ENCODE data around the gene MINK1. TPM values are rescaled to one million over a fixed set of nuclear protein-coding genes. Genes with fewer than 3 reads are reported as not detected.
"Not testable (repeated sequence)": the region's sequence is repeated elsewhere in the genome, so short reads cannot be mapped to it uniquely, and the experiment has no call there.

Gene MINK1
- total and polyA plus RNA-seq, 8 donors, result 53.5 to 85.4 (median 68.8) TPM

DNA sequence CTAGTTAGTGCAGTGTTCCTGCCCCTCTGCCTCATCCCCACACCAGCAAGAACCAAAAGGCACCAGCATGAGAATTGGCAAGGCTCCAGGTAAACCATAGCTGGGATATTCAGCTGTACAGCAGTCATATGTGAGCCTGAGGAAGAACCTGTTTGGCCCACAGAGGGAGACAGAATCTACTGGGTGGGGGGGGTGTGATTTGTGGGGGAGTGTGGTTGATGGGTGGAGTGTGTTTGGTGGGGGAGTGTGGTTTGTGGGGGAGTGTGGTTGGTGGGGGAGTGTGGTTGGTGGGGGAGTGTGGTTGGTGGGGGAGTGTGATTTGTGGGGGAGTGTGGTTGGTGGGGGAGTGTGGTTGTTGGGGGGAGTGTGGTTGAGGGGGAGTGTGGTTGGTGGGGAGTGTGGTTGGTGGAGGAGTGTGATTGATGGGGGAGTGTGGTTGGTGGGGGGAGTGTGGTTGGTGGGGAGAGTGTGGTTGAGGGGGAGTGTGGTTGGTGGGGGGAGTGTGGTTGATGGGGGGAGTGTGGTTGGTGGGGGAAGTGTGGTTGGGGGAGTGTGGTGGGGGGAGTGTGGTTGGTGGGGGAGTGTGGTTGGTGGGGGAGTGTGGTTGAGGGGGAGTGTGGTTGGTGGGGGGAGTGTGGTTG is 19.5 kb downstream of the MINK1 start:
- Histone ChIP-seq H3K27ac (no peak overlapping the region), H3K27me3 (no peaks in the 10 kb centered on the region), H3K36me3 (no peaks in the 10 kb centered on the region), H3K9me3 (no peaks in the 10 kb centered on the region), H3K4me3 (no peak overlapping the region), H3K4me1 (peaks cover 15 to 67% of the 10 kb centered on the region in 2 donors)
- TF ChIP-seq, protein P1, sequence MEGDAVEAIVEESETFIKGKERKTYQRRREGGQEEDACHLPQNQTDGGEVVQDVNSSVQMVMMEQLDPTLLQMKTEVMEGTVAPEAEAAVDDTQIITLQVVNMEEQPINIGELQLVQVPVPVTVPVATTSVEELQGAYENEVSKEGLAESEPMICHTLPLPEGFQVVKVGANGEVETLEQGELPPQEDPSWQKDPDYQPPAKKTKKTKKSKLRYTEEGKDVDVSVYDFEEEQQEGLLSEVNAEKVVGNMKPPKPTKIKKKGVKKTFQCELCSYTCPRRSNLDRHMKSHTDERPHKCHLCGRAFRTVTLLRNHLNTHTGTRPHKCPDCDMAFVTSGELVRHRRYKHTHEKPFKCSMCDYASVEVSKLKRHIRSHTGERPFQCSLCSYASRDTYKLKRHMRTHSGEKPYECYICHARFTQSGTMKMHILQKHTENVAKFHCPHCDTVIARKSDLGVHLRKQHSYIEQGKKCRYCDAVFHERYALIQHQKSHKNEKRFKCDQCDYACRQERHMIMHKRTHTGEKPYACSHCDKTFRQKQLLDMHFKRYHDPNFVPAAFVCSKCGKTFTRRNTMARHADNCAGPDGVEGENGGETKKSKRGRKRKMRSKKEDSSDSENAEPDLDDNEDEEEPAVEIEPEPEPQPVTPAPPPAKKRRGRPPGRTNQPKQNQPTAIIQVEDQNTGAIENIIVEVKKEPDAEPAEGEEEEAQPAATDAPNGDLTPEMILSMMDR (IDR thresholded peaks at IDR 0.05), result no peak
- intact Hi-C loops (cut with DNase I), result no loop called here
- ATAC-seq (no peak), DNase-seq (no peak)

DNA sequence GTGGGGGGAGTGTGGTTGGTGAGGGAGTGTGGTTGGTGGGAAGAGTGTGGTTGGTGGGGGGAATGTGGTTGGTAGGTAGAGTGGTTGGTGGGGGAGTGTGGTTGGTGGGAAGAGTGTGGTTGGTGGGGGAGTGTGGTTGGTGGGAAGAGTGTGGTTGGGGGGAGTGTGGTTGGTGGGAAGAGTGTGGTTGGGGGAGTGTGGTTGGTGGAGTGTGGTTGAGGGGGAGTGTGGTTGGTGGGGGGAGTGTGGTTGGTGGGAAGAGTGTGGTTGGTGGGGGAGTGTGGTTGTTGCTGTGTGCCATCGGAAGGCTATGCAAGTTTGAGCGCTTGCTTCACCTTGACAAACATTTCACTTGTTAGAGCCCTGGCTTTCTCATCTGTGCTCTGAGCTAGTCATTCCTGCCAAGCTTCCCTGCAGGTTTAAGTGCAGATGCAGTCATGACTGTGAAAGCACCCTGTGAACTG is 20.1 kb downstream of the MINK1 start:
- DNase-seq (no peak), ATAC-seq (no peak)
- H3K36me3 ChIP-seq, result no peaks in the 10 kb centered on the region
- H3K27me3 ChIP-seq, result no peaks in the 10 kb centered on the region
- intact Hi-C loops (cut with DNase I), result no loop called here
- H3K27ac ChIP-seq, result peak overlapping the region in 1 of 2 donors; percentile 53
- no peaks in the 10 kb centered on the region for H3K9me3 ChIP-seq
- H3K4me1 ChIP-seq, result peaks cover 15 to 67% of the 10 kb centered on the region in 2 donors
- H3K4me3 ChIP-seq, result no peak overlapping the region
- TF ChIP-seq, protein P1 (IDR thresholded peaks at IDR 0.05), result no peak

DNA sequence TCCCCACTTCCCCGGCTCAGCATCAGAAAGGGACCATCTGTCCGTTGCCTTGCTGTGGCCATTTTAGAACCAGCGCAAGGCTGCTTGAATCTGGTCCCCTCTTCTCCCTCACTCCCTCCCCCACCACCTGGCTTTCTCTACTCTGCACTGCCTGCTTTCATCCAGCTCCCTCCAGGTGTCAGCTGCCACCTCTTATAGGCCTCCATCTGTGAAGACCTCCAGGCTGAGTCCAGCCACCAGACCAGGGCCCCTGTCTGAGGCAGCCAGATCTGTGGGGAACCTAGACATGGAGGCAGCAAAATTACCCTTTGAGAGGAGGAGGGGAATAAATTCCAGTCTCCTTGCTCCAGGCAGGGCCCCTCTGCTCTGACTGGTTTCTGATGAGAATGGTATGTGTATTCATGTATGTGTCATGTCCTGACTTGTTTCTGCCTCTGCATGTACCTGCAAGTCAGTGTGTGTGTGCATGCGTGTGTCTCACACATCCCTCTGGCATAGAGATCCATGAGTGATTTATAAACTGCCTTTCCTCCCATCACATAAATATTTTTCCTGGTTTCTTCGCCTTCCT is 21.1 kb downstream of the MINK1 start:
- ATAC-seq (peak; percentile 30), DNase-seq (no peak)
- Histone ChIP-seq H3K27me3 (no peaks in the 10 kb centered on the region), H3K36me3 (no peaks in the 10 kb centered on the region), H3K27ac (peak overlapping the region; percentile 19 to 53), H3K9me3 (no peaks in the 10 kb centered on the region), H3K4me3 (no peak overlapping the region), H3K4me1 (peaks cover 15 to 69% of the 10 kb centered on the region in 2 donors)
- intact Hi-C loops (cut with DNase I), result no loop called here
- TF ChIP-seq, protein P1 (IDR thresholded peaks at IDR 0.05), result no peak

DNA sequence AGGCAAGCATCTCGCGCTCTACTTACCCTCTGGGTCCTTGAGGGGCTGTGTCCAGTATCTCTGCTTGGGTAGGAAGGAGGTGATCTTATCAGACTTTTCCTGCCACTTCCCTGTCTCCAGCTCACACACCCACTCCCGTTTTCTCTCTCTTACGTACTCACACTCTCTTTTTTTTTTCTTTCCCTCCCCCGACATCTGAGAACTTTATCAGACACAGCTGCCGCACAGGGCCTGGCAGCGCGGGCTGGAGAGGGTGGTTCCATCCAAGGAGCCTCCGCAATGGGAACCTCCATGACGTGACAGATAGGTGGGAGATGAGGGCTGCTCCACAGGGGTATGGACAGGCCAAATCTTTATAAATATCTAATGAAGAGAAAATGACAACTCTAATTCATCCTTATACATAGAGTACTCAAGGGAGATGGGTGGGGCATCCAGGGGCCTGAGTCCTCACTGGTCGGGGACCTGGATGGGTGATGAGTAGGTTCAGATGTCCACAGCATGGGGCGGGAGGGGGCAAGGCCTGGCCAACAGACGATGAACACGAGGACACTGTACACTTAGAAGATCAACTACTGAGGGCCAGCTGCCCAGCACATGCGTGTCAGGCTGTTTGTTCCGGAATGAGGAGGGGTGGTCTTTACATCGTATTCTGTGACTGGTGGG is 23.3 kb downstream of the MINK1 start:
- Histone ChIP-seq H3K36me3 (peaks cover 0 to 8% of the 10 kb centered on the region in 2 donors), H3K9me3 (no peaks in the 10 kb centered on the region), H3K4me3 (no peak overlapping the region), H3K27me3 (no peaks in the 10 kb centered on the region), H3K27ac (peak overlapping the region in 1 of 2 donors; percentile 55), H3K4me1 (peaks cover 15 to 56% of the 10 kb centered on the region in 2 donors)
- DNase-seq (no peak), ATAC-seq (no peak)
- TF ChIP-seq, protein P1 (IDR thresholded peaks at IDR 0.05), result no peak
- intact Hi-C loops (cut with DNase I), result no loop called here

GRCh38 chr17:4856937-4857314 is 23.8 kb downstream of the MINK1 start:
- no peak for ATAC-seq
- Histone ChIP-seq H3K4me1 (peaks cover 11 to 52% of the 10 kb centered on the region in 2 donors), H3K36me3 (peaks cover 0 to 11% of the 10 kb centered on the region in 2 donors), H3K9me3 (no peaks in the 10 kb centered on the region), H3K4me3 (no peak overlapping the region), H3K27me3 (no peaks in the 10 kb centered on the region), H3K27ac (peak overlapping the region in 1 of 2 donors; percentile 55)
- DNase-seq, result no peak
- TF ChIP-seq, protein P1 (IDR thresholded peaks at IDR 0.05), result no peak
- intact Hi-C loops (cut with DNase I), result no loop called here

- H3K9me3 ChIP-seq; H3K27me3 ChIP-seq; DNase-seq; ATAC-seq; intact Hi-C loops (cut with DNase I); H3K4me3 ChIP-seq: not testable (repeated sequence)
- Histone ChIP-seq H3K36me3 (peaks cover 0 to 11% of the 10 kb centered on the region in 2 donors), H3K27ac (peak overlapping the region; percentile 45 to 62), H3K4me1 (peaks cover 11 to 49% of the 10 kb centered on the region in 2 donors)
Observed at GRCh38 chr17:4857347-4857746, 24.2 kb downstream of the MINK1 start.

Measured in left lung (tissue), 10 donors.